Nephron (organoid): ENCODE data around the gene ASAP2.

Experiments
- H3K27ac Mint-ChIP-seq, 3 experiments: 2 replicates each; pipeline ENCODE4 v1.8.0; 2020; ENCODE audit warnings: mixed read lengths in 3 of 3, mild to moderate bottlenecking in 2 of 3, moderate library complexity in 1 of 3
- H3K27me3 Mint-ChIP-seq: 2 replicates; pipeline ENCODE4 v1.8.0; 2021; ENCODE audit warnings: low read depth, mild to moderate bottlenecking, moderate library complexity, mixed read lengths
- H3K36me3 Mint-ChIP-seq: 2 replicates; pipeline ENCODE4 v1.8.0; 2020; ENCODE audit warnings: low read depth, mixed read lengths
- H3K4me1 Mint-ChIP-seq: 2 replicates; pipeline ENCODE4 v1.8.0; 2020; ENCODE audit warnings: mixed read lengths
- H3K4me3 Mint-ChIP-seq, 3 experiments: 2 replicates each; pipeline ENCODE4 v1.8.0; 2020; ENCODE audit warnings: mild to moderate bottlenecking in 3 of 3, mixed read lengths in 3 of 3, moderate library complexity in 2 of 3
- H3K9me3 Mint-ChIP-seq: 2 replicates; pipeline ENCODE4 v1.8.0; 2020; ENCODE audit warnings: mixed read lengths
- TF ChIP-seq, protein P1 (sequence below), 3 experiments: fragments of 200-600 bp; sonication (generic); IDR thresholded peaks; one replicate each; pipeline ENCODE4 v1.5.0; 2021; ENCODE audit warnings: antibody characterized with exemption in 3 of 3; ENCODE audit not compliant: unreplicated experiment in 3 of 3

ASAP2 gene

DNA sequence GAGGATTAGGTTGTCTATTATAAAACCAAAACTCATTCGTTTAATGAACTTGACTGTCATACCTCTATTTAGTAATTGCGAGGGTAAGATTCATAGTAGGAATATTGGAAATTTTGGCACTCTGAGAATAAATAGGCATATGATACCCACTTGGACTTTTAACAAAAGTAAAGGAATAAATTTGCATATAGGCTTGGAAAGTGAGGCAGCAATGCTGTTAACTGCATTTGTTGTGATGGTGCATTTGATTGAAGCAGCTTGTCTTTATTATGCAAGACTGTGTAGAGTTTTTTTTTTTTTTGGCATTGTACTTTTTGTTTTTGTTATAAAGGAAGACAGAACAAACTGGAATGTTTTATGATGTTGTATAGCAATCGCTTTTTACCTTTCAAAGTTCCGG lies 197.8 kb downstream of the ASAP2 start:
- peaks cover 37% of the 10 kb centered on the region for H3K36me3 Mint-ChIP-seq
- H3K27me3 Mint-ChIP-seq: no peaks in the 10 kb centered on the region
- peaks cover 6% of the 10 kb centered on the region for H3K4me1 Mint-ChIP-seq
- TF ChIP-seq, protein P1, sequence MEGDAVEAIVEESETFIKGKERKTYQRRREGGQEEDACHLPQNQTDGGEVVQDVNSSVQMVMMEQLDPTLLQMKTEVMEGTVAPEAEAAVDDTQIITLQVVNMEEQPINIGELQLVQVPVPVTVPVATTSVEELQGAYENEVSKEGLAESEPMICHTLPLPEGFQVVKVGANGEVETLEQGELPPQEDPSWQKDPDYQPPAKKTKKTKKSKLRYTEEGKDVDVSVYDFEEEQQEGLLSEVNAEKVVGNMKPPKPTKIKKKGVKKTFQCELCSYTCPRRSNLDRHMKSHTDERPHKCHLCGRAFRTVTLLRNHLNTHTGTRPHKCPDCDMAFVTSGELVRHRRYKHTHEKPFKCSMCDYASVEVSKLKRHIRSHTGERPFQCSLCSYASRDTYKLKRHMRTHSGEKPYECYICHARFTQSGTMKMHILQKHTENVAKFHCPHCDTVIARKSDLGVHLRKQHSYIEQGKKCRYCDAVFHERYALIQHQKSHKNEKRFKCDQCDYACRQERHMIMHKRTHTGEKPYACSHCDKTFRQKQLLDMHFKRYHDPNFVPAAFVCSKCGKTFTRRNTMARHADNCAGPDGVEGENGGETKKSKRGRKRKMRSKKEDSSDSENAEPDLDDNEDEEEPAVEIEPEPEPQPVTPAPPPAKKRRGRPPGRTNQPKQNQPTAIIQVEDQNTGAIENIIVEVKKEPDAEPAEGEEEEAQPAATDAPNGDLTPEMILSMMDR (IDR thresholded peaks at IDR 0.05; ENCODE audit: unreplicated experiment in 3 of 3): no peak
- no peaks in the 10 kb centered on the region for H3K9me3 Mint-ChIP-seq
- no peak overlapping the region for H3K4me3 Mint-ChIP-seq
- peak overlapping the region in 2 of 3 experiments; percentile 13 to 21 for H3K27ac Mint-ChIP-seq

DNA sequence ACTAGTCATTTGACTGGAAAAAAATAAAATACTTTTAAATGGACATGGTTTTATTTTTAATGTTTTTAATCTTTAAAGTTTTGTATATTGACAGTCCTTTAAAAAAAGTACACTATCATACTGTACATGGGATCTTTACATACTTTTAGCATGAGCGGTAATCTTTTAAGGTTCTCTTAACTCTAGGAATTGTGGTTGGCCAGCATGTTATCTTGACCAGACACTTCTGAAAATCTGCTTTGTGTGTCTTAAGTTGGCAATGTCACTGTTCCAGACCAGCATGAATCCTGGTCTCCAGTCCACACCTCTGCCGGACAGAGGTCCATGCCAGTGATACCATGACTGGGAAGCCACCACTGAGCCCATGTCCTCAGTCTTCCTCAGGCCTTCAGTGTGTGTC lies 199.0 kb downstream of the ASAP2 start:
- H3K27me3 Mint-ChIP-seq: no peaks in the 10 kb centered on the region
- H3K4me1 Mint-ChIP-seq: peaks cover 2% of the 10 kb centered on the region
- no peaks in the 10 kb centered on the region for H3K9me3 Mint-ChIP-seq
- H3K36me3 Mint-ChIP-seq: peaks cover 35% of the 10 kb centered on the region
- H3K27ac Mint-ChIP-seq: no peak overlapping the region
- TF ChIP-seq, protein P1 (IDR thresholded peaks at IDR 0.05; ENCODE audit: unreplicated experiment in 3 of 3): no peak
- no peak overlapping the region for H3K4me3 Mint-ChIP-seq

- no peaks in the 10 kb centered on the region for H3K4me1 Mint-ChIP-seq
- H3K27ac Mint-ChIP-seq: peak overlapping the region; percentile 42 to 83 (median 70)
- TF ChIP-seq, protein P1 (IDR thresholded peaks at IDR 0.05; ENCODE audit: unreplicated experiment in 3 of 3): no peak
- peaks cover 41% of the 10 kb centered on the region for H3K36me3 Mint-ChIP-seq
- H3K9me3 Mint-ChIP-seq: no peaks in the 10 kb centered on the region
- no peak overlapping the region for H3K4me3 Mint-ChIP-seq
- H3K27me3 Mint-ChIP-seq: no peaks in the 10 kb centered on the region
Observed at GRCh38 chr2:9406529-9407362, 200.1 kb downstream of the ASAP2 start.

DNA sequence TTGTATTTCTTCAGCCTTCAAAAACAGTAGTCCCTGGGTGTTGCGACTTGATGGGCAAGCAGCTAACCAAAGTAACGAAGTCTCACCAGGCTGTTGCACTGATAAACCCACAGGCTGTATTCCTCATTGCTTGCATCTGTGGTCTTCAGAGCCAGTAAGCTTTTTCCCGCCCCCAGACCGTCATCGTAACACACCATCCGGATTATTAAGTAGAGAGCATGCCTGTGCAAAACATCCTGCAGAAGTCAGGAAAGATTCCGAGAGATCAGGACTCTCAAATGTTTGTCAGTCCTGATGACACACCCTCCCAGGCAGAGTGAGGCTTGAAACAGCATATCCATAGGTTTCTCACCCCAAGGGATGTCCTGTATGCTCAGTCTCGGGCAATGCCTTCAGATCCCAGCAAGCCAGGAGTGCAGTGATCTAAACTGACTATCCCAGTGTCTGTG lies 200.8 kb downstream of the ASAP2 start:
- Mint-ChIP-seq H3K4me3 (no peak overlapping the region), H3K9me3 (no peaks in the 10 kb centered on the region), H3K36me3 (peaks cover 46% of the 10 kb centered on the region), H3K27me3 (no peaks in the 10 kb centered on the region), H3K4me1 (no peaks in the 10 kb centered on the region), H3K27ac (peak overlapping the region; percentile 42 to 83 (median 70))
- TF ChIP-seq, protein P1 (IDR thresholded peaks at IDR 0.05; ENCODE audit: unreplicated experiment in 3 of 3): no peak

DNA sequence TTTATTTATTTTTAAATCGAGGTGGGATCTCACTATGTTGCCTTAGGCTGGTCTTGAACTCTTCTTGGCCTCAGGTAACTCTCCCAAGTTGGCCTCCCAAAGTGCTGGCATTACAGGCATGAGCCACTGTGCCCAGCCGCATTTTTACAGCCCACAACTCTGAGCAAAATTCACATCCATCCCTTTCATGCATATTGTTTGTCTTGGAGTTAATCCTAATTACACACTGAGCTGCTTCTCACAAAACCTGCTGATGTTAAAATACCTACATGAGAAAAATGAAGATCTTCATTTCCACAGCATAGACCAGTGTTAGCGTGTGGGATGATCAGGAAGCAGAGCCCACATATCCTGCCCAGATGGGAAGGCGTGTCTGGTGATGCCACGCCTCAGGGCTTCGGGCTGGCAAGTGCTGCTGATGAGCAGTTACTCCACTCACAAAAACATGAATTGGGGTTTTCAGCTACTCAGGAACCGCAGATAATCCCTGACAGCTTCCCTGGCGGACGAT lies 202.1 kb downstream of the ASAP2 start:
- TF ChIP-seq, protein P1 (IDR thresholded peaks at IDR 0.05; ENCODE audit: unreplicated experiment in 3 of 3): no peak
- H3K27me3 Mint-ChIP-seq: no peaks in the 10 kb centered on the region
- H3K36me3 Mint-ChIP-seq: peaks cover 43% of the 10 kb centered on the region
- no peaks in the 10 kb centered on the region for H3K9me3 Mint-ChIP-seq
- no peak overlapping the region for H3K4me3 Mint-ChIP-seq
- peak overlapping the region; percentile 7 to 80 (median 32) for H3K27ac Mint-ChIP-seq
- no peaks in the 10 kb centered on the region for H3K4me1 Mint-ChIP-seq
